Aorta (tissue), 5 donors: ENCODE data around the gene LARP4. TPM values are rescaled to one million over a fixed set of nuclear protein-coding genes. Genes with fewer than 3 reads are reported as not detected.
"Not testable (repeated sequence)": the region's sequence is repeated elsewhere in the genome, so short reads cannot be mapped to it uniquely, and the experiment has no call there.

Experiments used
- ATAC-seq: fragments of 200-7000 bp; cut with Tn5 transposase; one replicate; pipeline ENCODE4 v1.9.1; 2022; ENCODE audit warnings: moderate library complexity; ENCODE audit not compliant: low FRiP score
- DNase-seq, 2 donors: peaks; one replicate each; pipeline ENCODE4 v3.0.0-alpha.2; 2020
- H3K27ac ChIP-seq, 2 donors: one replicate each; pipeline ENCODE4 v1.5.1; 2013; ENCODE audit warnings: low read length in 2 of 2, mild to moderate bottlenecking in 2 of 2, moderate library complexity in 2 of 2, control low read depth in 1 of 2, inconsistent platforms in 1 of 2, low read depth in 1 of 2
- H3K27me3 ChIP-seq, 2 donors: one replicate each; pipeline ENCODE4 v1.6.1; 2013; ENCODE audit warnings: control low read depth in 1 of 2, low read length in 1 of 2, mild to moderate bottlenecking in 1 of 2, moderate library complexity in 1 of 2; ENCODE audit not compliant: insufficient read depth in 2 of 2, control insufficient read depth in 1 of 2
- H3K36me3 ChIP-seq, 2 donors: one replicate each; pipeline ENCODE4 v1.6.1; 2013; ENCODE audit warnings: control low read depth in 1 of 2, low read length in 1 of 2, mild to moderate bottlenecking in 1 of 2; ENCODE audit not compliant: insufficient read depth in 2 of 2, control insufficient read depth in 1 of 2
- H3K4me1 ChIP-seq, 2 donors: one replicate each; pipeline ENCODE4 v1.6.1; 2013; ENCODE audit warnings: low read length in 2 of 2, control low read depth in 1 of 2, mild to moderate bottlenecking in 1 of 2, moderate library complexity in 1 of 2; ENCODE audit not compliant: insufficient read depth in 2 of 2, control insufficient read depth in 1 of 2
- H3K4me3 ChIP-seq, 2 donors: one replicate each; pipeline ENCODE4 v1.5.1; 2013; ENCODE audit warnings: low read length in 2 of 2, control low read depth in 1 of 2, mild to moderate bottlenecking in 1 of 2
- H3K9me3 ChIP-seq: one replicate; pipeline ENCODE4 v1.6.1; 2013; ENCODE audit warnings: mild to moderate bottlenecking, low read length; ENCODE audit not compliant: control insufficient read depth
- WGBS, 2 donors: extraction: QIAGEN DNeasy Blood & Tissue Kit; methylation state at CpG; one replicate each; pipeline ENCODE4 v1.1.7; 2013; 5-methylcytosine and 5-hydroxymethylcytosine counted together
- intact Hi-C, 2 donors: fragments of 100-400 bp; cut with DNase I; formaldehyde crosslinking; loops; one replicate each; pipeline versions ENCODE4 v1.14.2 to v1.15.0; 2022
- polyA plus RNA-seq, 2 donors: library from polyadenylated mRNA; stranded (reverse); fragments of 200-250 nt; gene quantifications; one replicate each; pipeline ENCODE4 v1.2.3, GENCODE V29; 2013
- total RNA-seq, 2 donors: library from RNA; stranded (reverse); fragmentation: NEBNext Ultra II Directional; extraction: Animal tissue kit (Norgen Biotek cat#: 25700); gene quantifications; one replicate each; pipeline ENCODE4 v1.2.1, GENCODE V29; 2021
- donor health status: healthy with polysubstance abuse.
- donor health status: Bipolar disorder and iron deficiency.
- donor health status: DM: no; HTN: no; CAD: no.
- donor health status: DM: no; HTN: no; CAD: no.
- donor health status: DM: yes; HTN: yes; CAD: no.

LARP4 gene
- total and polyA plus RNA-seq, 4 donors, result 9.3 to 57.8 (median 34.8) TPM

- no peak overlapping the region for H3K27ac ChIP-seq
- intact Hi-C loops, result loop anchor here in 1 of 2 donors (10.0 kb wide), 1 partner anchor 226 kb away; no protein-coding TSS in a partner anchor
- H3K27me3 ChIP-seq, result no peaks in the 10 kb centered on the region
- no peak overlapping the region for H3K4me3 ChIP-seq
- ATAC-seq (no peak), DNase-seq (no peak)
- no peaks in the 10 kb centered on the region for H3K9me3 ChIP-seq
- H3K4me1 ChIP-seq, result no peaks in the 10 kb centered on the region
- H3K36me3 ChIP-seq, result no peaks in the 10 kb centered on the region
- WGBS, 2 donors, result 77 to 79% methylated on average over 7 of the region's 7 CpGs
Observed at GRCh38 chr12:50508970-50509663, 108.4 kb downstream of the LARP4 start.

DNA sequence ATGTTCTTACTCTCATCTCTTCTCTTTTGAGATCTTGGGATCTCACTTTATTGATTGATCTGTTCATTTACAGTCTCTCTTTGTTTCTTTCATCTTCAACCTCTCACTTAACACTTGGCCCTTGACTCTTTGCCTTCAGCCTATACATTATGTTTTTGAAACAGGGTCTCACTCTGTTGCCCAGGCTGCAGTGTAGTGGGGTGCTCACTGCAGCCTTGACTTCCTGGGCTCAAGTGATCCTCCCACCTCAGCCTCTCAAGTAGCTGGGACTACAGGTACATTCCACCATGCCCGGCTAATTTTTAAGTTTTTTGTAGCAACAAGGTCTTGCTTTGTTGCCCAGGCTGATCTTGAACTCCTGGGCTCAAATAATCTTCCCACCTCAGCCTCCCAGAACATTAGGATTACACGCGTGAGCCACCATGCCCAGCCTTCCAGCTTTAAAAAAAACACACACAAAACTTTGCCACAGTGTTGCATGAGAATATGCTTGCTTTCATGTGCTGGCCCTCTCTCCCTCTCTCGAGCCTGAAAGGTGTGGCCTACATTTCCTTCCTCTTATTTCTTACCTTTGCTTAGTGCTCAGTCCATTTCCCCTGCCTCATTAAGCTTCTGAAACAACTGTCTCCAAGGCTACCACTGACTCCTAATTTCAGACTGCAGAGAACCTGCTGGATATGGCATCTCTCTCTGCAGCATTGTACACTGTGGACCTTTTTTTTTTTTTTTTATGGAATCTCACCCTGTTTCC lies 114.0 kb downstream of the LARP4 start:
- Histone ChIP-seq H3K4me3 (no peak overlapping the region), H3K9me3 (no peaks in the 10 kb centered on the region), H3K27me3 (no peaks in the 10 kb centered on the region), H3K4me1 (peaks cover 0 to 1% of the 10 kb centered on the region in 2 donors), H3K27ac (no peak overlapping the region), H3K36me3 (no peaks in the 10 kb centered on the region)
- intact Hi-C loops, result no loop called here
- ATAC-seq, result no peak
- no peak for DNase-seq
- 93% methylated on average over 4 of the region's 4 CpGs for WGBS, 2 donors

GRCh38 chr12:50515587-50515986 lies 114.9 kb downstream of the LARP4 start:
- Histone ChIP-seq H3K4me3 (no peak overlapping the region), H3K9me3 (no peaks in the 10 kb centered on the region), H3K27ac (no peak overlapping the region), H3K36me3 (no peaks in the 10 kb centered on the region), H3K4me1 (peaks cover 0 to 1% of the 10 kb centered on the region in 2 donors), H3K27me3 (no peaks in the 10 kb centered on the region)
- intact Hi-C loops, result no loop called here
- ATAC-seq (no peak), DNase-seq (no peak)
- 85 to 88% methylated on average over 2 of the region's 2 CpGs for WGBS, 2 donors

- Histone ChIP-seq H3K4me1 (peaks cover 0 to 1% of the 10 kb centered on the region in 2 donors), H3K36me3 (no peaks in the 10 kb centered on the region), H3K27me3 (no peaks in the 10 kb centered on the region), H3K4me3 (no peak overlapping the region), H3K27ac (no peak overlapping the region), H3K9me3 (no peaks in the 10 kb centered on the region)
- 48 to 54% methylated on average over 3 of the region's 3 CpGs for WGBS, 2 donors
- intact Hi-C loops, result no loop called here
- ATAC-seq (no peak), DNase-seq (no peak)
Observed at GRCh38 chr12:50517421-50518048, 116.8 kb downstream of the LARP4 start.

GRCh38 chr12:50518090-50518489 lies 117.4 kb downstream of the LARP4 start:
- DNase-seq, result no peak
- Histone ChIP-seq H3K36me3 (no peaks in the 10 kb centered on the region), H3K9me3 (no peaks in the 10 kb centered on the region), H3K27ac (no peak overlapping the region), H3K4me1 (peaks cover 0 to 1% of the 10 kb centered on the region in 2 donors), H3K27me3 (no peaks in the 10 kb centered on the region), H3K4me3 (no peak overlapping the region)
- 94 to 96% methylated on average over 11 of the region's 11 CpGs for WGBS, 2 donors
- intact Hi-C loops, result no loop called here
- no peak for ATAC-seq

DNA sequence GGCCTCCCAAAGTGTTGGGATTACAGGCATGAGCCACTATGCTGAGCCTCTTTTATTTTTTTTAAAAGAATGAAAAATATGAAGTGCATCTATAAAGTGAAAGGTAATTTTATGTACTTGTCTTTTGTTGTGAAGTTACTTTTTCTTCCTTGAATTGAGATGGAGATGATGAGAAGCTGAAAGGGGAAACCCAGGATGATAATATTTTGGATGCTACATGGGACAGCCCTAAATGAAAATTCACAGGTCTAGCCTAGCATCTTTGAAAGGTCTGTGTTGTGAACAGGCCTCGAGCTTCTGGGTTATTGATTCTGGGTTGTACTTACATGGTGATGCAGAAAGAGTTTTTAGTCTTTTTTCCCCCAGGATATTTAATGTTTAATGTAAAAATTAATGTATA lies 118.7 kb downstream of the LARP4 start:
- no peak for ATAC-seq
- H3K4me3 ChIP-seq, result no peak overlapping the region
- H3K9me3 ChIP-seq, result no peaks in the 10 kb centered on the region
- no peak overlapping the region for H3K27ac ChIP-seq
- no peaks in the 10 kb centered on the region for H3K36me3 ChIP-seq
- H3K27me3 ChIP-seq, result no peaks in the 10 kb centered on the region
- H3K4me1 ChIP-seq, result peaks cover 0 to 1% of the 10 kb centered on the region in 2 donors
- DNase-seq, result no peak
- WGBS, 2 donors, result 99 to 100% methylated on average over 1 of the region's 1 CpG
- intact Hi-C loops, result no loop called here

DNA sequence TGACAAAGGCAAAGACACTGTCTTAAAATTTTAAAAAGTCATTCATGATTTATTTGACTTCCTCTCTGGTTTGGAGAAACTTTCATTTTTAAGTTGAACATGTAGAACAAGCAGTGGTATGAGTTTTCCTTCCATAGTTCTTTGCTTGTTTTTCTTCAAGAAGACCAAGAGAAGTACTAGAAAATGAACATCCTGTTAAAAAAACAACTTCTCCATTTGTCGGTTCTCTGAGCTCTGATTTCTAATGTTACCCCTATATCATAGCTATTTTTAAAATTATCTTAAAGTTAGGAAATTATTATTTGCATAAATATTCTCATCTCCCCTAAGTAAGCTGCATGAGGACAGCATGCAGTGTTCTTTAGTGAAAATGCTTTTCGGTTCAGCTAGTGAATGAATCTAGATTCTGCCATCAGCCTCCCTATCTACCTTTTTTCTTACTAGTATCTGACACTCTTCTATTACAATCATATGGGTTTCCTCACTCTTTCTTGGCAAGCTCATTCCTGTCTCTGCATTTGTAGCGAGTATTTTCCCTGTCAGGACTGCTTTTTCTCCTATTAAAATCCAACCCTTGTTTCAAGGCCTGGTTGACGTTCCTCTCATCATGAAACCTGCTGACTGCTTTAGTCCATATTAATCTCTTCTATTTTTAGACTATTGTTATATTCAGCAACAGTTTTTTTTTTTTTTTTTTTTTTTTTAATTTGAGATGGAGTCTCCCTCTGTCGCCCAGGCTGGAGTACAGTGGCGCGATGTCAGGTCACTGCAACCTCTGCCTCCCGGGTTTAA lies 119.9 kb downstream of the LARP4 start:
- Histone ChIP-seq H3K36me3 (no peaks in the 10 kb centered on the region), H3K9me3 (no peaks in the 10 kb centered on the region), H3K27ac (no peak overlapping the region), H3K4me1 (peaks cover 0 to 1% of the 10 kb centered on the region in 2 donors), H3K4me3 (no peak overlapping the region), H3K27me3 (no peaks in the 10 kb centered on the region)
- whole genome bisulfite sequencing, 2 donors, result 49 to 55% methylated on average over 8 of the region's 8 CpGs
- intact Hi-C loops, result no loop called here
- DNase-seq (no peak), ATAC-seq (no peak)

GRCh38 chr12:50521781-50522180 lies 121.1 kb downstream of the LARP4 start:
- DNase-seq, ATAC-seq, intact Hi-C loops, H3K4me3 ChIP-seq, H3K36me3 ChIP-seq, H3K9me3 ChIP-seq, H3K27me3 ChIP-seq, H3K27ac ChIP-seq, H3K4me1 ChIP-seq: not testable (repeated sequence)
- 97% methylated on average over 4 of the region's 4 CpGs for WGBS, 2 donors
